ENCODE results near the gene FAM83B. TPM values are rescaled to one million over a fixed set of nuclear protein-coding genes. Genes with fewer than 3 reads are reported as not detected.

The FAM83B gene
- total and polyA plus RNA-seq, 8 donors = 0.46 to 7.3 (median 1.6) TPM

DNA sequence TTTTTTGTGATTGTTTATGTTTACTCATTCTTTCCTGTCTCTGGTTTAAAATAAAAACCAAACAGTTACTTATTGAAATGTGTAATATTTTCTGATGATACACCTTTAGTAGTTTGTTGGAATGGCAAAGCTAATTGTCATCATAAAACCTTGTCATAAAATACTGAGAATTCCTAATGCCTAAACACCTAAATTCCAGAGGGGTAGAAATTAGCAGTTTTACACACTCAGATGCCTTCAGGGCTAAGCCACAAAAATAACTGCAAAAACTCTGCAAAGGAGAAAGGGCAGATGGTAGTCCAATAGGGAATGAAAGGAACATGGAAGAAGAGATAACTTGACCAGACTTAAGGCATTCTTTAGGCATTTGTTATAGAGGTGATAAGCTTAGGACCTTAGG, 30.3 kb downstream of the FAM83B start:
- Histone ChIP-seq H3K36me3 (no peaks in the 10 kb centered on the region), H3K27ac (no peak overlapping the region), H3K9me3 (no peaks in the 10 kb centered on the region), H3K27me3 (no peaks in the 10 kb centered on the region), H3K4me3 (no peak overlapping the region), H3K4me1 (peaks cover 0 to 10% (median 0%) of the 10 kb centered on the region in 3 donors)
- no peak for FAIRE-seq
- intact Hi-C loops (cut with DNase I) = no loop called here
- TF ChIP-seq, protein P1, sequence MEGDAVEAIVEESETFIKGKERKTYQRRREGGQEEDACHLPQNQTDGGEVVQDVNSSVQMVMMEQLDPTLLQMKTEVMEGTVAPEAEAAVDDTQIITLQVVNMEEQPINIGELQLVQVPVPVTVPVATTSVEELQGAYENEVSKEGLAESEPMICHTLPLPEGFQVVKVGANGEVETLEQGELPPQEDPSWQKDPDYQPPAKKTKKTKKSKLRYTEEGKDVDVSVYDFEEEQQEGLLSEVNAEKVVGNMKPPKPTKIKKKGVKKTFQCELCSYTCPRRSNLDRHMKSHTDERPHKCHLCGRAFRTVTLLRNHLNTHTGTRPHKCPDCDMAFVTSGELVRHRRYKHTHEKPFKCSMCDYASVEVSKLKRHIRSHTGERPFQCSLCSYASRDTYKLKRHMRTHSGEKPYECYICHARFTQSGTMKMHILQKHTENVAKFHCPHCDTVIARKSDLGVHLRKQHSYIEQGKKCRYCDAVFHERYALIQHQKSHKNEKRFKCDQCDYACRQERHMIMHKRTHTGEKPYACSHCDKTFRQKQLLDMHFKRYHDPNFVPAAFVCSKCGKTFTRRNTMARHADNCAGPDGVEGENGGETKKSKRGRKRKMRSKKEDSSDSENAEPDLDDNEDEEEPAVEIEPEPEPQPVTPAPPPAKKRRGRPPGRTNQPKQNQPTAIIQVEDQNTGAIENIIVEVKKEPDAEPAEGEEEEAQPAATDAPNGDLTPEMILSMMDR (IDR thresholded peaks at IDR 0.05) = no peak
- DNase-seq = no peak
- no peak for ATAC-seq

DNA sequence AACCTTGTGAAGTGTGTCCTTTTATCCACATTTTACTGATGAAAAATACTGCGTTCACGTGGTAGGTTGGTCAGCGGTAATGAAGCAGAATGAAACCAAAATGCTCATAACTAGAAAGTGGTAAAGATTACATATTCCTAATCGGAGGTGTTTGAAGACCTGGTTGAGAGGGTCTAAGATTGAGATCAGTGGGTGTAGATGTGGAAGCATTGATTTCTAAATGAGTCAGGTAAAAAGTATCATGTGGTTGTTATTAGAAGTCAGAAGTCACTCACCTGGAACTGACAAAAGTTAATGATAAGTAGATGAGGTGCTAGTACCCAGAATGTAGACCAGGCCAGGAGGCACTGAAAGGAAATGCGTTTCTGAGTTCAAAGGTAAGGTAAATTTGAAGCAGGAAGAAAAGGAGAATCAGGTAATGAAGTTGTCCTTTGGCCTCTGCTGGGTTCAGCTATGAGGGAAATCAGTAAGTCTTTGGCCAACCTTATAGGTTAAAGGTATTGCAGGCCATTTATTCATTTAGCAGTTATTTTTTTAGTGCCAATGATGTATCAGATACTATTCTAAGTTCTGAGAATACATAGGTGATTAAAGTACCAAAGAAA, 31.2 kb downstream of the FAM83B start:
- intact Hi-C loops (cut with DNase I) = no loop called here
- Histone ChIP-seq H3K9me3 (no peaks in the 10 kb centered on the region), H3K4me1 (peaks cover 0 to 10% (median 0%) of the 10 kb centered on the region in 3 donors), H3K36me3 (no peaks in the 10 kb centered on the region), H3K4me3 (no peak overlapping the region), H3K27me3 (no peaks in the 10 kb centered on the region), H3K27ac (no peak overlapping the region)
- WGBS, 2 donors = 84% methylated on average over 5 of the region's 5 CpGs
- no peak for DNase-seq
- TF ChIP-seq, protein P1 (IDR thresholded peaks at IDR 0.05) = no peak
- no peak for FAIRE-seq
- ATAC-seq = no peak

DNA sequence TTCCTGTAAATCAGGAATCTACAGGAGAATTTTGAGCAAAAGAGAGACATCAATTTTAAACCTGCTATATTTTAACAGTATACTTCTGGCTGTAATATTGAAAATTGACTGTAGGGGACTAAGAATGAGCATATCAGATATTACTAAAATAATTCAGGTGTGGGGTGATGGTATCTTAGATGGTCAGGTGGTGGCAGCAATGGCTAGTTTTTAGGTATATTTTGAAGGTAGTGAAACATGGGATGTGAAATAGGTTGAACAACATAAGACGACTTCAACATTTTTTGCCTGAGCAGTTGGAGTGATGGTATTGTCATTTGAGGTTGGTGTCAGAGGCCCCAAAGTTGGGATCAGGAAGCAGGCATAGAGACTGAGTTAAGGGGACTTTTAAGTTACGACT, 32.1 kb downstream of the FAM83B start:
- 86 to 89% methylated on average over 2 of the region's 2 CpGs for WGBS, 2 donors
- TF ChIP-seq, protein P1 (IDR thresholded peaks at IDR 0.05) = no peak
- no peak for ATAC-seq

DNA sequence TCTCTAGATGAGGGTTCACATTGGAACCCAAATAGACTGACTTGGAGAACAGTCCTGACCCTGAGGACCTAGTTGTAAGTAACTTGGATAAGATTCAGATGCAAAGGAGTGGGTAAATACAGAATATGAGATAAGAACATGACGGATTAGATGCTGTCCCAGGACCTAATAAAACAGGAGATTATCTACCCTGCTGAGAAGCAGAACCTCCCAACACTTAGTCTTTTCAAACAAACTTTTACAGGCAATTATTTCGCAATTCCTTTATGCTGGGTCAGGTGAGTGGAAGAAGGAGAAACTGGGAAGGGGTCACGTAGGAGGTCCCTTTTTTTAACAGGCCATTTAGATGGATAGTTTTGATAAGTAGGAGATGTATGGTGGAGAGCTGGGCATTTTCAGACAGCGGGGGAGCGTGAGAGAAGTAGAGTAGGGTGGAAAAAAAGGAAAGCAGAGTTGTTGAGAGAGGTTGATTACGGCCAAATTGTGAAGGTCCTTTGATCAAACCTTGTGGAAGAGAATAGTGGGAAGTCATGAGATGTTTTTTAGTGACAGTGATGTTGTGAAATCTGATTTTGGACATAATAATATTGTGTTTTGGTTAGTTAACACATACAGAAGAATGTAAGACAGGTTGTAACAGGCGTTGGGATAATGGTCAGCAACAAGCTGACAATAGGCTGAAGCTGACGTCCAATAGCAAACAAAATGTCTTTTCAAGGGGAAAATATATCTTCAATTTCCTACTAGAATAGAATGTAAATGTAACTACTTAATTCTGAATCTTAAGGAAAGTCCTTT, 32.8 kb downstream of the FAM83B start:
- TF ChIP-seq, protein P1 (IDR thresholded peaks at IDR 0.05) = no peak
- peak in 1 of 4 donors; percentile 35 for ATAC-seq
- Histone ChIP-seq H3K9me3 (no peaks in the 10 kb centered on the region), H3K4me3 (no peak overlapping the region), H3K27me3 (no peaks in the 10 kb centered on the region), H3K4me1 (no peaks in the 10 kb centered on the region), H3K36me3 (no peaks in the 10 kb centered on the region), H3K27ac (no peak overlapping the region)
- no peak for DNase-seq
- intact Hi-C loops (cut with DNase I) = no loop called here
- 53 to 58% methylated on average over 8 of the region's 8 CpGs for WGBS, 2 donors
- FAIRE-seq = no peak

More for the DNA sequence above, 32.1 kb downstream of the FAM83B start:
- DNase-seq (no peak), FAIRE-seq (no peak)
- H3K4me1 ChIP-seq = peaks cover 0 to 5% (median 0%) of the 10 kb centered on the region in 3 donors
- H3K9me3 ChIP-seq = no peaks in the 10 kb centered on the region
- no peak overlapping the region for H3K4me3 ChIP-seq
- no peaks in the 10 kb centered on the region for H3K27me3 ChIP-seq
- H3K36me3 ChIP-seq = no peaks in the 10 kb centered on the region
- no peak overlapping the region for H3K27ac ChIP-seq
- intact Hi-C loops (cut with DNase I) = no loop called here
